GM12892 (cell line): Measurements from ENCODE around the gene NHLRC2.

Experiments
- POLR2A ChIP-seq: IDR thresholded peaks from 2 replicates; pipeline ENCODE4 v1.6.1; 2011; ENCODE audit warnings: low read depth, low read length, control low read depth
- TAF1 ChIP-seq: IDR thresholded peaks from 2 replicates; pipeline ENCODE4 v1.6.1; 2011; ENCODE audit warnings: low read depth, mild to moderate bottlenecking, control low read depth, low read length, borderline replicate concordance

DNA sequence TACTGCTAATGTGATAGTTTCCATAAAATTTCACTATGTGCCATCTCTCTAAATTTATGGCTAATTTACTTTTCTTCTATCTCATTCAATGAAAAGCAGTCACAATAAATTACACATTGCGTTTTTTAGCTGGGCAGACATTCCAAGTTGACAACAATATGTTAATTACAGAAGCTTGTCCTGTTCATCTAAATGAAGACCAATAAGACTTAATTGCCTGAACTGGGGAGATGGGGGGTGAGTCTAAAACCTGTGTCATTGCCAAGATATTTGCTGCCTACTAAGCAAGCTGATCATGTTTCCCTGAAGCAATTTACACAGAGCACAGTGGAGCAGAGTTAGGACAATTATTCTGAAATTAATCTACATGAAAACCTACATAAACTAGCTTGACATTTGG, 99.9 kb downstream of the NHLRC2 start:
- no peak for TF ChIP-seq POLR2A
- TF ChIP-seq TAF1: no peak
